ENCODE measurements around the gene PRH2.

- TF ChIP-seq CTCF (optimal IDR thresholded peaks at IDR 0.05 in 1 of 3, IDR thresholded peaks at IDR 0.05 in 1 of 3, conservative IDR thresholded peaks at IDR 0.05 in 1 of 3; ENCODE audit: extremely low read depth in 1 of 3, insufficient read depth in 2 of 3, low read length in 3 of 3) (no peak), EZH2 (IDR thresholded peaks at IDR 0.05; ENCODE audit: low read length) (no peak)
Measured at GRCh38 chr12:10909462-10909861, 19.6 kb upstream of the PRH2 start, which contains the start of gene TAS2R13.
